HepG2 (cell line): Measurements from ENCODE around the gene SNX18. TPM values are rescaled to one million over a fixed set of nuclear protein-coding genes. Genes with fewer than 3 reads are reported as not detected.

Experiments
- ATAC-seq: fragments of 200-7000 bp; cut with Tn5 transposase; 3 replicates; pipeline ENCODE4 v1.9.1; 2020; ENCODE audit warnings: mild to moderate bottlenecking, moderate library complexity
- BruUV-seq: library from RNA; stranded (reverse); fragments of 400-500 nt; replicated peaks from 2 replicates; lab custom pipeline; 2021; lab: Mats Ljungman, UMichigan
- CTCF ChIA-PET: fragments of 300-600 bp; formaldehyde crosslinking; extraction: SDS; loops from one replicate; lab custom pipeline; 2021; ENCODE audit warnings: low total read pairs, inconsistent platforms, low intra/inter-chr PET ratio; lab: Yijun Ruan, JAX
- POLR2A ChIA-PET: fragments of 350-600 bp; sonication (Branson Sonifier 250); formaldehyde crosslinking; loops from one replicate; lab custom pipeline; 2020; ENCODE audit warnings: antibody characterized with exemption, inconsistent platforms; lab: Yijun Ruan, JAX
- DNase-seq: peaks from one replicate; pipeline ENCODE4 v3.0.0-alpha.2; 2015; ENCODE audit warnings: low spot score
- FAIRE-seq: peaks from 3 replicates; lab custom pipeline; 2011; peaks lifted over from hg19 to GRCh38; lab: Jason Lieb, UNC
- H2AFZ ChIP-seq: one replicate; pipeline ENCODE4 v1.6.1; 2011; ENCODE audit warnings: low read length, inconsistent platforms
- H3K27ac ChIP-seq: fragments of 300-600 bp; 3 replicates; pipeline ENCODE4 v1.8.0; 2011; ENCODE audit warnings: mixed run types, mild to moderate bottlenecking, mixed read lengths, low read length, inconsistent platforms; ENCODE audit not compliant: insufficient read depth; ENCODE audit errors: extremely low read length
- H3K27me3 ChIP-seq, 2 experiments: fragments of 200-600 bp in 1 of 2; 2 replicates in 1 of 2; 3 replicates in 1 of 2; pipeline versions ENCODE4 v1.6.0 to v1.8.0; 2011; ENCODE audit warnings: low read length in 2 of 2, mild to moderate bottlenecking in 2 of 2, moderate library complexity in 2 of 2, inconsistent platforms in 1 of 2; ENCODE audit not compliant: insufficient read depth in 2 of 2, control insufficient read depth in 1 of 2
- H3K36me3 ChIP-seq, 2 experiments: fragments of 200-600 bp in 1 of 2; replicated peaks in 1 of 2; 2 replicates in 1 of 2; 3 replicates in 1 of 2; pipeline versions ENCODE4 v1.5.1 to v1.8.0; 2011; ENCODE audit warnings: low read length in 2 of 2, inconsistent platforms in 1 of 2; ENCODE audit not compliant: insufficient read depth in 2 of 2, control insufficient read depth in 1 of 2
- H3K4me1 ChIP-seq: 2 replicates; pipeline ENCODE4 v1.5.1; 2012; ENCODE audit warnings: low read length, inconsistent platforms; ENCODE audit not compliant: insufficient read depth
- H3K4me2 ChIP-seq: 2 replicates; pipeline ENCODE4 v1.6.0; 2011; ENCODE audit warnings: low read depth, low read length, inconsistent platforms
- H3K4me3 ChIP-seq, 3 experiments: fragments of 200-600 bp in 1 of 3; sonication (generic), shearing (Covaris generic) in 1 of 3; replicated peaks in 1 of 3; 2 replicates each; pipeline ENCODE4 v1.5.1; 2011 to 2016; ENCODE audit warnings: low read length in 3 of 3, inconsistent platforms in 2 of 3, low read depth in 2 of 3, mild to moderate bottlenecking in 2 of 3, control low read depth in 1 of 3, mixed read lengths in 1 of 3; ENCODE audit not compliant: insufficient read depth in 1 of 3
- H3K79me2 ChIP-seq: one replicate; pipeline ENCODE4 v1.6.1; 2011; ENCODE audit warnings: low read length, inconsistent platforms; ENCODE audit not compliant: insufficient read depth
- H3K9ac ChIP-seq: 2 replicates; pipeline ENCODE4 v1.6.0; 2011; ENCODE audit warnings: mild to moderate bottlenecking, low read depth, low read length, inconsistent platforms; ENCODE audit not compliant: insufficient read depth
- H3K9me3 ChIP-seq: 2 replicates; pipeline ENCODE4 v1.5.1; 2012; ENCODE audit warnings: mild to moderate bottlenecking, low read length
- H4K20me1 ChIP-seq: 2 replicates; pipeline ENCODE4 v1.6.0; 2011; ENCODE audit warnings: inconsistent platforms, mild to moderate bottlenecking, low read length, moderate library complexity; ENCODE audit not compliant: insufficient read depth
- CEBPZ ChIP-seq: IDR thresholded peaks from 2 replicates; pipeline ENCODE4 v1.6.1; 2012; ENCODE audit warnings: low read length, improper control_type of control experiment
- CENPT ChIP-seq: sonication (generic); formaldehyde crosslinking; IDR thresholded peaks from 2 replicates; pipeline ENCODE4 v1.8.0; 2022; ENCODE audit warnings: low read depth, mild to moderate bottlenecking, moderate library complexity, missing genetic modification reagents
- ETV6 ChIP-seq: sonication (generic); formaldehyde crosslinking; conservative IDR thresholded peaks from 2 replicates; pipeline ENCODE4 v1.4.0; 2020; ENCODE audit warnings: missing genetic modification reagents
- KLF13 ChIP-seq: sonication (generic); formaldehyde crosslinking; IDR thresholded peaks from 2 replicates; pipeline ENCODE4 v1.4.0; 2020; ENCODE audit warnings: mild to moderate bottlenecking, missing genetic modification reagents
- ZNF816 ChIP-seq: sonication (generic); formaldehyde crosslinking; IDR thresholded peaks from 2 replicates; pipeline ENCODE4 v1.8.0; 2022; ENCODE audit warnings: missing genetic modification reagents, mild to moderate bottlenecking, borderline replicate concordance
- WGBS: methylation state at CpG from one replicate; pipeline ENCODE4 v1.1.6; 2017; ENCODE audit warnings: low lambda C conversion rate; 5-methylcytosine and 5-hydroxymethylcytosine counted together
- in situ Hi-C: cut with HindIII; loops from 2 replicates; pipeline ENCODE4 v1.10.0; 2017; ENCODE audit warnings: low pct_unique_long_range_greater_than_20kb; ENCODE audit not compliant: extremely low pct_ligation_motif_present
- intact Hi-C: fragments of 100-400 bp; cut with micrococcal nuclease; formaldehyde crosslinking; loops from one replicate; pipeline ENCODE4 v1.10.0; 2022; ENCODE audit not compliant: unreplicated experiment
- polyA plus RNA-seq, 8 experiments: library from polyadenylated mRNA; depleted of rRNA in 3 of 8; stranded (reverse) in 7 of 8; unstranded in 1 of 8; fragments of >200 nt; fragmentation: Illumina TruSeq in 4 of 8; extraction: Trizol in 4 of 8; gene quantifications; 2 replicates each; pipeline versions ENCODE4 v1.2.1 to v1.2.3, GENCODE V29; 2011 to 2016; ENCODE audit warnings: low read depth in 4 of 8, missing spikeins in 1 of 8, mixed read lengths in 1 of 8; ENCODE audit not compliant: insufficient read depth in 1 of 8
- total RNA-seq, 5 experiments: library from RNA; depleted of rRNA; stranded (reverse); fragments of >200 nt; fragmentation: Illumina TruSeq; extraction: Trizol; gene quantifications; 2 replicates each; pipeline ENCODE4 v1.2.3, GENCODE V29; 2016; ENCODE audit warnings: low read depth in 1 of 5
- TF ChIP-seq, protein P1 (sequence below), 2 experiments: fragments of 450-650 bp in 1 of 2; sonication (generic) in 1 of 2; formaldehyde crosslinking; IDR thresholded peaks; 2 replicates each; pipeline versions ENCODE4 v1.5.0 to v1.8.0; 2020 to 2022; ENCODE audit warnings: mild to moderate bottlenecking in 1 of 2, missing genetic modification reagents in 1 of 2

SNX18 gene
- total and polyA plus RNA-seq, 2 of the 13 experiments (the other 11 are each of a cell fraction or from before 2014, with no cell fraction given): 2.3 to 6.2 TPM

DNA sequence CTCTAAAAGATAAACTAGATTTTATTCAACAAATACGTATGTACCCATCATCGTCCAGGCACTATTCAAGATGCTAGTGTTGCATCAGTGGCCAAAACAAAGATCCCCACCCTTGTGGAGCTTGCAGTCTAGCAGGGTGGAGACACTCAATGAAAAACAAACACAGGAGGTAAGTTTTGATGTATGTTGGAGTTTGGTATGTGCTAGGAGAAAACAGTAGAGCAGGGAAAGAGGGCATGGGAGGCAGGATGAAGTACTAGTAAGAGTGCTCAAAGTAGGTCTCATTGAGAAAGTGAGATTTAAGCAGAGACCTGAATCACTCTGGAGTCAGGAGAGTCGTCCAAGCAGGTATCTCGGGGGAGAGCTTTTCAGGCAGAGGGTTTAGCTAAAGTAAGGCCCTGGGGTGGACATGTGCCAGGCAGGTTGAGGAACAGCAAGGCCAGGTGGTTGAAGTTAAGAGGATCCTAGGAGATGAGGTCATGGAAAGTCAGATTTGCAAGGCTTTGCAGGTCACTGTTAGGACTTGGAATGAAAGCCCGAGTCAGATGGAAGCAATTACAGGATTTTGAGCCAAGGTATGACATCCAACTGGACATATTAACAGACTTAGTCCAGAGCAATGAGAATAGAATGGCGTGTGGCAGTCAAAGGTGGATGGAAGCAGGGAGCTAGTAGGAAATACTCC, 9.2 kb downstream of the SNX18 start:
- in situ Hi-C loops: no loop called here
- TF ChIP-seq KLF13 (CRISPR knock-in tag) (no peak), ETV6 (no peak), CEBPZ (no peak), CENPT (CRISPR knock-in tag) (no peak), ZNF816 (no peak)
- TF ChIP-seq, protein P1, sequence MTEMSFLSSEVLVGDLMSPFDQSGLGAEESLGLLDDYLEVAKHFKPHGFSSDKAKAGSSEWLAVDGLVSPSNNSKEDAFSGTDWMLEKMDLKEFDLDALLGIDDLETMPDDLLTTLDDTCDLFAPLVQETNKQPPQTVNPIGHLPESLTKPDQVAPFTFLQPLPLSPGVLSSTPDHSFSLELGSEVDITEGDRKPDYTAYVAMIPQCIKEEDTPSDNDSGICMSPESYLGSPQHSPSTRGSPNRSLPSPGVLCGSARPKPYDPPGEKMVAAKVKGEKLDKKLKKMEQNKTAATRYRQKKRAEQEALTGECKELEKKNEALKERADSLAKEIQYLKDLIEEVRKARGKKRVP (CRISPR knock-in tag; IDR thresholded peaks at IDR 0.05): no peak
- Histone ChIP-seq H3K27ac (no peak overlapping the region), H3K4me3 (no peak overlapping the region), H2AFZ (no peak overlapping the region), H3K4me1 (no peaks in the 10 kb centered on the region), H3K9me3 (no peaks in the 10 kb centered on the region), H3K4me2 (no peak overlapping the region), H3K27me3 (no peaks in the 10 kb centered on the region), H3K9ac (no peak overlapping the region), H3K79me2 (peaks cover 9% of the 10 kb centered on the region), H4K20me1 (no peaks in the 10 kb centered on the region), H3K36me3 (no peaks in the 10 kb centered on the region)
- no peak for DNase-seq
- ATAC-seq: no peak
- CTCF ChIA-PET: no interaction called here
- 96% methylated on average over 6 of the region's 6 CpGs for WGBS
- POLR2A ChIA-PET: interaction anchor here (0.7 kb wide), 1 partner anchor 9 kb away, joined by 3 read pairs; the partner anchor contains the start of gene SNX18
- intact Hi-C loops: loop anchor here (10.0 kb wide), 1 partner anchor 98 kb away; no protein-coding TSS in a partner anchor
- no TSS peak for BruUV-seq
- no peak for FAIRE-seq
